D341Med (cell line): Measurements from ENCODE around the gene IFITM2.
"Not testable (repeated sequence)": the region's sequence is repeated elsewhere in the genome, so short reads cannot be mapped to it uniquely, and the experiment has no call there.

Experiments
- DNase-seq: peaks from one replicate; pipeline ENCODE4 v3.0.0; 2012; ENCODE audit warnings: low spot score

The IFITM2 gene

GRCh38 chr11:342328-342727 is 34.7 kb downstream of the IFITM2 start:
- no peak for DNase-seq

GRCh38 chr11:344836-345578 is 37.4 kb downstream of the IFITM2 start:
- no peak for DNase-seq

DNA sequence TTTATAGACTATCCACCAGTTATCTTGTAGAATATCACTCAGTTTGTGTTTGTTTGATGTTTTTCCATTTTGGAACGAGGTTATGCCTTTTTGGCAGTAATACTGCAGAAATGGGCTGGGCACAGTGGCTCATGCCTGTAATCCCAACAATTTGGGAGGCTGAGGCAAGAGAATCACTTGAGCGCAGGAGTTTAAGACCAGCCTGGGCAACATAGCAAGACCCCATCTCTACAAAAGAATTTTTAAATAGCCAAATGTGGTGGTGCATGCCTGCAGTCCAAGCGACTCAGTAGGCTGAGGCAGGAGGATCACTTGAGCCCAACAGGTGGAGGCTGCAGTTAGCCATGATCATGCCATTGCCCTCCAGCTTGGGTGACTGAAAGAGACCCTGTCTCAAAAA is 38.9 kb downstream of the IFITM2 start:
- no peak for DNase-seq

- DNase-seq = not testable (repeated sequence)
Measured at GRCh38 chr11:349270-349954, 41.8 kb downstream of the IFITM2 start.

- DNase-seq = not testable (repeated sequence)
Measured at GRCh38 chr11:350033-350722, 42.6 kb downstream of the IFITM2 start.

- DNase-seq = no peak
Measured at GRCh38 chr11:350723-351255, 43.2 kb downstream of the IFITM2 start.

DNA sequence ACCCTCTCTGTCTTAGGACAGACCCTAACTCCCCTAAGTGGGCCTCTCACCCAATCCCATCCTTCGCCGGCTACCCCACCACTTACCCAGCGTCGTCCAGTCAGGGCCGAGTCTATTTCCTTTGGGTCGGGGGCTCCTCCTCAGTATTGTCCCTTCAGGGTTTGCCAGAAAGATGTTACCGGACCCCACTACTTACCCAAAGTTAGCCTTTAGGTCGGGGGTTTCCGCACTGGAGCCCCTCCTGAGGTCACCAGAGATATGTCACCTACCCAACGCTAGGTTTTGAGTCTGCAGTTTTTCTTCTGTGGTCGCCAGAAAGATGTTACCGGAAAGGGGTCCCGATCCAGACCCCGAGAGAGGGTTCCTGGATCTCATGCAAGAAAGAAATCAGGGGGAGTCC is 43.8 kb downstream of the IFITM2 start:
- no peak for DNase-seq

DNA sequence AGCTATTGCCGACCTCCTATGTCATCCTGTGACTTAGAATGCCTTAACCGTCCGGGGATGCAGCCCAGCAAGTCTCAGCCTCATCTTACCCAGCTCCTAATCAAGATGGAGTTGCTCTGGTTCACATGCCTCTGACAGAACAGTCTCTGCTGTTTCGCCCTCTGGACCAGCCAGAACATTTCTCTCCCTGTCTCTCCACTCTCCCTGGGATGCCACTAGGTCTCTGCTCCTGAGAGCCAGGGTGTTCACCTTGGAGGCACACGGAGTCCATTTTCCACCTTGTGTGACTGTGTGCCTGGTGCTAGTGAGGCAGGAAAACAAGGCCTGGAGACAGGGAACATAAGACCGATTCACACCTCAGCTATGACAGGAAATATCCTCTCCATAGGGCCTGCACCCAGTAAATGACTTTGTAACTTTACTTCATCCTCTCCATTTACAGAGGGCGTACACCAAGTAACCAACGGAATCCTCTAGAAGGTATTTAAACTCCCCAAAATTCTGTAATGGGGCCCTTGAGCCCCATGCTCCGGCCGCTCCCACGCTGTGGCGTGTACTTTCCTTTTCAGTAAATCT is 44.9 kb downstream of the IFITM2 start:
- no peak for DNase-seq

DNA sequence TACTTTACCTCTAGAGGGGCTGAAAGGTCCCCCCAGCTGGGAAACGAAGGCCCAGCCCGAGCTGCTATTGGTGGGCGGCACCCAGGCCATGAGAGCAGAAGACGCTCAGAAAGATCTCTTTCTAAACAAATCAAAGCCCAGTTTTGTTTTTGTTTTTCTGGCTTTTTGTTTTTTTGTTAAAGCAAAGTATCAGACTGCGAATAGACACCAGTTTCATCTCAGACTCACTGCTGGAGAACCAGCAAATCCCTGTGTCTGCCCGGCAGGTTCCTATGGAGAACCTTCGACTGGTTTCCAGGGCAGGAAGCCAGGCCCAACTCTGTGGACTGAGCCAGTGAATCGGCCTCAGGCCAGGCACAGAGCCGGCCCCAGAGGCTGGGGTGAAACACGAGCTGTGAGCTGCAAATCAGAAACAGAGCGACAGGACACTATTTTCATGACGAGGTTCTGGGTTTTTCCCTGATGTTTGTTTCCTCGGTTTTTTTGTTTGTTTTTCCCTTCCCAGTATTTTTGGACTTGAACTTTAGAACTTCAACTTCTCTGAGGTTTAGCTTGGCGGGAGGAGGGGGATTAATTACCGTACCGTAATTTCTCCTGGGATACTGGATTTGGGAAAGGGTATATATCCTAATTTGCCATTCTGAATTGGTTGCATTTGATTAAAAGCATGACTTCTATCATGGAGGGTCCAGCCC is 45.7 kb downstream of the IFITM2 start:
- no peak for DNase-seq

DNA sequence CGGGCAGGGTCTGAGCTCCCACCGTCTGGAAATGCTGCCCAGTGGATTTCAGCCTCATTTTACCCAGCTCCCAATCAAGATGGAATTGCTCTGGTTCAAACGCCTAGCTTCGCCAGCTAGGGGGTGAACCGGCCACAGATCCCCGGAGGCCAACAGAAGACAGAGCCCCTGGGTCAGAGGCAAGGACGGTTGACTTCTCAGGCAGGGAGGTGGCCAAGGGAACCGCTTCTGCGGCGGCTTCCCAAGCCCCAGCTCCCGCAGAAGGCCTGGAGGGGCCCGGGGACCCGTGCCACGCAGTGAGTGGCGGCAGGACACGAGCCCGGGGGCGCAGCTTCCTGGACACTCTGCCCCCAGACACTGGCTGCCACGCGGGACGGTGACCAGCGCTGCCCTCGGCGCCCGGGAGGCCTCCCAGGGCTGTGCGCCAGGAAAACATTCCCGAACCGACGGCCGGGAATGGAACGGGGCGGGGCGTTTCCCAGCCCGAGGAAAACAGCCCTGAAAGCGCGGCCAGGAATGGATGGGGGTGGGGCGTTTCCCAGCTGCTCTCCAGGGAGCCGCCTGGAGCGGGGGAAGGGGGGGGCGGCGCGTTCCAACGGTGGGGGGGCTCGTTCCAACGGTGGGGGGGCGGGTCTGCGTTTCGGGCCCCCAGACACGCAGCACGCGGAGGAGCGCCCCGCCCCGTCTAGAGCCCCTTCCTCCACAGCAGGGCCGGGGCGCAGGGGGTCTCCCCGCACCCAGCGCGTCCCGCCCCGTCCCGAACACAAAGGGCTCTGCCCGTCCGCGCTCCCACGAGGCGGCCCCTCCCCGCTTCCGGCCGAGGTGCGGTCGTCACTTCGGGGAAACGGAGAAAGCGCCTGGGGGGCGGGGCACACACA is 48.2 kb downstream of the IFITM2 start:
- peak; percentile 81 for DNase-seq

GRCh38 chr11:356610-357009 is 49.0 kb downstream of the IFITM2 start:
- DNase-seq = no peak

DNA sequence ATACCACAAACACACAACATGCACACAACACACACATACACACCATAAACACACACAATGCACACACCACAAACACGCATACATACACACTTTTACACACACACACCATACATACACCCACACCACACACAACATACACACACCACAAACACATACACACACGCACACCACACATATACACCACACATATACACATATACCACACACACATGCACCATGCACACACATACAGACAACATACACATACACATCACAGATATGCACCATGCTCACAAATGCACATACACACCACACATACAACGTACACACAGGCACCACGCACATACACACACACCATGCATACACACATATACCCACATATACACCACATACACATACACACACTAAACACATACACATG is 50.0 kb downstream of the IFITM2 start:
- DNase-seq = no peak

DNA sequence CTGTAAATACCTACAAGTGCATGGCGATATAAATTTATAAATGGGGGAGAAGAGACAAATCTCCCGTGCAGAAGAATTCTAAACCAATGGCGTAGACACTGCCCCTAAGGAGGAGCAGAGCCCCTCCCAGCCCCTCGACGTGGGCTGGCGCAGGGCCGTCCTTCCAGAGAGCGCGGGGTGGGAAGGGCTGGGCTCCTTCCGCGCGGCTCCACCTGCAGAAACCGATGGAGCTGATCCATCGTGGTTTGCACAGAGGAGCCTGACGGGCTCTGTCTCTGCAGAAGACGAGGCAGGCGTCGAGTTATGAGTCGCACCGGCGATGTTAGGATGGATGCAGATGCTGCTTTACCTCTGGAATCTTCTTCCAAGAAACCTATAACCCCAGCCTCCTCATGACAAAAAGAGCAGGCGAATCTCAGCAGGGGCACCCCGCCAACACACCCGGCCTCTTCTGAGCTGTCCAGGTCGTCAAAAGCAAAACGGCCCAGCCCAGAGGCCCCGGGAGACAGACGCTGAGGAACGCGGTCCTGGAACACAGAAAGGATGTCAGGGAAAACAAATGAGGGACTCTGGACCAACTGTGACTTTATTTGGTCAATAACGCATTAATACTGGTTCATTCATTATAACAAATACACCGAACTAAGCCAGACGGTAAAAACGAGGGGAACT is 50.6 kb downstream of the IFITM2 start:
- DNase-seq = no peak
